KMS-11 (cell line): ENCODE measurements around the gene TMC8.

ENCODE experiments used
- H2AFZ ChIP-seq: fragments of 200-600 bp; sonication (generic); 2 replicates; pipeline ENCODE4 v1.6.1; 2016; ENCODE audit warnings: antibody characterized with exemption, mixed run types, low read depth
- H3K27ac ChIP-seq: fragments of 200-600 bp; sonication (generic); 2 replicates; pipeline ENCODE4 v1.6.1; 2016; ENCODE audit warnings: mild to moderate bottlenecking, mixed run types
- H3K27me3 ChIP-seq: fragments of 200-600 bp; sonication (generic); 2 replicates; pipeline ENCODE4 v1.6.1; 2017; ENCODE audit warnings: mild to moderate bottlenecking, low read depth, mixed run types, moderate library complexity; ENCODE audit not compliant: insufficient read depth
- H3K36me3 ChIP-seq: fragments of 200-600 bp; sonication (generic); 2 replicates; pipeline ENCODE4 v1.6.1; 2017; ENCODE audit warnings: mild to moderate bottlenecking, mixed run types; ENCODE audit not compliant: insufficient read depth
- H3K4me1 ChIP-seq: fragments of 200-600 bp; sonication (generic); 2 replicates; pipeline ENCODE4 v1.6.1; 2016; ENCODE audit warnings: mild to moderate bottlenecking, low read depth, mixed run types; ENCODE audit not compliant: poor library complexity, severe bottlenecking
- H3K4me2 ChIP-seq: fragments of 200-600 bp; sonication (generic); 2 replicates; pipeline ENCODE4 v1.7.0; 2016; ENCODE audit warnings: mild to moderate bottlenecking, mixed run types
- H3K4me3 ChIP-seq: fragments of 200-600 bp; sonication (generic); IDR thresholded peaks from 2 replicates; pipeline ENCODE4 v1.6.1; 2017; ENCODE audit warnings: low read depth, low read length, mixed read lengths; ENCODE audit not compliant: insufficient read depth
- H3K79me2 ChIP-seq: fragments of 200-600 bp; sonication (generic); 2 replicates; pipeline ENCODE4 v1.6.1; 2016; ENCODE audit warnings: low read depth, mixed run types; ENCODE audit not compliant: insufficient read depth
- H3K9ac ChIP-seq: fragments of 200-600 bp; sonication (generic); 2 replicates; pipeline ENCODE4 v1.6.1; 2016; ENCODE audit warnings: mild to moderate bottlenecking, mixed run types
- H4K20me1 ChIP-seq: fragments of 200-600 bp; sonication (generic); 2 replicates; pipeline ENCODE4 v1.6.1; 2016; ENCODE audit warnings: mild to moderate bottlenecking, mixed run types; ENCODE audit not compliant: insufficient read depth
- TF ChIP-seq, protein P1 (sequence below): fragments of 200-600 bp; sonication (generic); conservative IDR thresholded peaks from 2 replicates; pipeline ENCODE4 v1.6.1; 2017; ENCODE audit warnings: low read depth, mild to moderate bottlenecking, antibody characterized with exemption, low read length, moderate library complexity, mixed read lengths

TMC8 gene

DNA sequence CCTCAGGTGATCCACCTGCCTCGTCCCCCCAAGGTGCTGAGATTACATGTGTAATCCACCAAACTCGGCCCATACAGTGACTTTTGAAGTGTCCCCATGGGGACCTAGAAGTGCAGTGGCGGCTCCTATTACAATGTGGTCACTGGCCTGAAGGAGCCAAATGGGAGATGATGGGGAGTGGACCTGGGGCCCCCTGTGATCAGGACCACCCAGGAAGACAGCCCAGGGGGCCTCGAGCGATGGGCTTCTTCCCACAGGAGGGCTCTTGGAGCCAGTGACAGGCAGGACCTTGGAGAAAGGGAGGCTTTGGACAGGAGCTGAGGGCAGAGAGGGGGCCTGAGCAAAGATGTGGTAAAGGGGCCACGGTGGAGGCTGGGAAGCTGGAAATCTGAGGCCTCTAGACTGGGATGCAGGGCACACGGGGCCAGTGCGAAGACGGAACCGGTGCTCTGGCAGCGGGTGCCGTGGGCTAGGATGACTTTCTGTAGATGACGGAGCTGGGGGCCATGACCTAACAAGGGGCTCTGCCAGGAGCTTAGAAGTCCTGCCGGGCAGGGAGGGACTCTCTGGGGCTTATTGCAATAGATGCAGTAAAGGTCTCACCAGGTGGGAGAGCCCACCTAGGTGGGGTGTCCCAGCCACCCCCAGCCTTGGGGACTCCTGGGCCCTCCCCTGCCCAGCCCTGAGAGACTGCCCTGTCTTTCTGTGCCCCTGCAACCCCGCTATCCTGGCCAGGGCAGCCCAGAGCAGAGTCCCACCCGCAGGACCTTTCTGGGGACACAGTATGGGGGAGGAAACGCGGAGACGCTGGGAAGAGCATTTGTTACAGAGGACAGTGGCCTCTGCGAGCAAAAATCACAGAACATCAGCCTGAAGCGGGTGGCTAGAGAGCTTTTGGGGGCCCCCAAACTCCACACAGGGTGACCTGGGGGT lies 12.9 kb downstream of the TMC8 start:
- Histone ChIP-seq H3K27ac (peak overlapping the region; percentile 83), H2AFZ (peak overlapping the region; percentile 39; the same call in 1 of the 2 replicates), H3K4me3 (no peak overlapping the region), H3K4me1 (peaks cover 86% of the 10 kb centered on the region), H3K9ac (peak overlapping the region; percentile 54; the same call in 1 of the 2 replicates), H3K27me3 (no peaks in the 10 kb centered on the region), H3K4me2 (peak overlapping the region; percentile 79), H3K36me3 (no peaks in the 10 kb centered on the region), H4K20me1 (no peaks in the 10 kb centered on the region), H3K79me2 (no peaks in the 10 kb centered on the region)
- TF ChIP-seq, protein P1, sequence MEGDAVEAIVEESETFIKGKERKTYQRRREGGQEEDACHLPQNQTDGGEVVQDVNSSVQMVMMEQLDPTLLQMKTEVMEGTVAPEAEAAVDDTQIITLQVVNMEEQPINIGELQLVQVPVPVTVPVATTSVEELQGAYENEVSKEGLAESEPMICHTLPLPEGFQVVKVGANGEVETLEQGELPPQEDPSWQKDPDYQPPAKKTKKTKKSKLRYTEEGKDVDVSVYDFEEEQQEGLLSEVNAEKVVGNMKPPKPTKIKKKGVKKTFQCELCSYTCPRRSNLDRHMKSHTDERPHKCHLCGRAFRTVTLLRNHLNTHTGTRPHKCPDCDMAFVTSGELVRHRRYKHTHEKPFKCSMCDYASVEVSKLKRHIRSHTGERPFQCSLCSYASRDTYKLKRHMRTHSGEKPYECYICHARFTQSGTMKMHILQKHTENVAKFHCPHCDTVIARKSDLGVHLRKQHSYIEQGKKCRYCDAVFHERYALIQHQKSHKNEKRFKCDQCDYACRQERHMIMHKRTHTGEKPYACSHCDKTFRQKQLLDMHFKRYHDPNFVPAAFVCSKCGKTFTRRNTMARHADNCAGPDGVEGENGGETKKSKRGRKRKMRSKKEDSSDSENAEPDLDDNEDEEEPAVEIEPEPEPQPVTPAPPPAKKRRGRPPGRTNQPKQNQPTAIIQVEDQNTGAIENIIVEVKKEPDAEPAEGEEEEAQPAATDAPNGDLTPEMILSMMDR: no peak

DNA sequence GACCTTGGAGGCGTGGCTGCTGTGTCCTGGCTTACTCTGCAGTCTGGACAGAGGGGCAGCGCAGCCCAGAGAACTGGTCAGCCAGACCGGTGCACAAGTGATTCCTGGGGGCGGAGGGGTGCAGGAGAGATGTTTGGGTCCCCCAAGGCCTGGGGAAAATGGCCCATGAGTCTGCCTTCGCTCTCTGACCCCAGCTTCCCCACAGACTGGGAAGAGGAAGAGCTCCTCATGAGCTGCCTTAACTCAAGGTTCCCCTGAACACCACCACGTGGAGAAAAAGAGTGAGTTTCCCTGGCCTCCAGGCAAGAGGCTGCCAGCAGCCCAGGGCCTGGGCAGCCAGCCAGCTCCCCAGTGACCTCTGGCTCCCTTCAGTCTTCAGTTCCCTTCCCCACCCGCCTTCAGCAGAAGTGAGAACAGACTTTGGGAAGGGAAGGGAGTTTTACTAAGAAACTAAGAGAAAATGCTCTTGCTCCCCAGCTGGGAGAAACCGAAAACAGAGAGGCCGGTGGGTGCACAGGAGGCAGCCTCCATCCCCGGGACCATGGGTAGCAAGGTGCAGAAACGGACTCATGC lies 13.7 kb downstream of the TMC8 start:
- peak overlapping the region; percentile 39; the same call in 1 of the 2 replicates for H2AFZ ChIP-seq
- peak overlapping the region; percentile 79 for H3K4me2 ChIP-seq
- H3K27ac ChIP-seq: peak overlapping the region; percentile 83
- no peak overlapping the region for H3K4me3 ChIP-seq
- no peaks in the 10 kb centered on the region for H3K27me3 ChIP-seq
- peak overlapping the region; percentile 54 for H3K9ac ChIP-seq
- no peaks in the 10 kb centered on the region for H3K36me3 ChIP-seq
- TF ChIP-seq, protein P1: no peak
- H4K20me1 ChIP-seq: no peaks in the 10 kb centered on the region
- peaks cover 87% of the 10 kb centered on the region for H3K4me1 ChIP-seq
- no peaks in the 10 kb centered on the region for H3K79me2 ChIP-seq

DNA sequence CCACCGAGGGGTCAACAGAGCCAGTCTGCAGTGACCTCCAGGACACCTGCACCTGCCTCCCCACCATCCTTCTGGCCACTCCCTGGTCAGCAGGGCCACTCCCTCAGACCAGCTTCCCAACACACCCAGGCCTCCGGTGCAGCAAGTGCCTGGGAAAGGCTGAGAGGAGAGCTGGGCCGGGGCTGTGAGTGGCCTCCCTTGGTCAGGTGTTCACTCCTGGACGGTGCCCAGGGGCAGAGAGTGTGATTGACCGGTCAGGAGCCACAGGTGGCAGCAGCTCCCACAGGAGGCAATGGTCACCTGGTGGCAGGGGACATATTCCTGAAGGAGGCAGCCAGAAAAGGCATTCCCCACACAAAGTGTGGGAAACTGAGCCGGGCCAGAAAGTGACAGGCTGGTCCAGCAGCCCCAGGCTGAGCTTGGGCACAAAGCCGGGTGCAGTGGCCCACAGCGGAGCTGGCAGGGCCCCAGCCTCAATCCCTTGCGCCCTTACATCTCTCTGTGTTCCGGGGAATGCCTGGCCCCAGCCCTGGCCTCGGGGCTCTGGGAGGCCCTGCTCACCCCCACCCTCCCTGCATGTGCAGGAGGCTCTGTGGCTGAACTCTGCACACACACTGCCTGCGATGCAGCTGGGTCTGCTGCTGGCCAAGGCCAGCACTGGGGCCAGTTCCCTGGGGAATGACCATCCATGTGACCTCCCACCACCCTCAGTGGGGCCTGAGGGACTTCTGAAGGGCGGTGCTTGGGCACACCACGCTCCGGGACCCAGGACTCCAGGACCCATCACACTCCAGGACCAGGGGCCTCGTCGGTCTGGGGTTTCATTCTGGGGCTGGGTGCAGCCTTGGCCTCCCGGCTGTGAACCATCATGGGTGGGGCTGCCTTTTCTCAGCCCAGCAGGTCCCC lies 14.4 kb downstream of the TMC8 start:
- Histone ChIP-seq H3K4me3 (no peak overlapping the region), H2AFZ (peak overlapping the region; percentile 39; the same call in 1 of the 2 replicates), H3K4me2 (peak overlapping the region; percentile 79), H4K20me1 (no peaks in the 10 kb centered on the region), H3K27me3 (no peaks in the 10 kb centered on the region), H3K27ac (peak overlapping the region; percentile 83), H3K36me3 (no peaks in the 10 kb centered on the region), H3K79me2 (no peaks in the 10 kb centered on the region), H3K4me1 (peaks cover 80% of the 10 kb centered on the region), H3K9ac (peak overlapping the region; percentile 54)
- TF ChIP-seq, protein P1: no peak

DNA sequence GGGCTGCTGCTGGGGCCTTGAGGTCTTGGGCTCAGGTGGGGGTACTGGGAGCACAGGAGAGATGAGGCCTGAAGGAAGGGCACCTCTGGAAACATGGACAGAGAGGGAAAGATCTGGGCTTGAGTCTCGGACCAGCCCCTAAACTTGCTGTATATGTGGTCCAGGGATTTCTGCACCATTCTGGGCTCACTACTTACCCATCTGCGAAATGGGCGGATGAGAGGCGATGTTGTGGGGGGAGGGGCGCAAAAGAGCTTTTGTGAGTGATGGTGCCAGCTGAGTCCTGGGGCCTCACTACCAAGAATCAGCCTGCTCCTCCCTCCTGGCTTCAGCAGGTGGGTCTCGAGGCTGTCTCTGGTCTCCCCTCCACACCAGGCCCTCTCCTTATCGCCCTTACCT lies 15.9 kb downstream of the TMC8 start:
- Histone ChIP-seq H3K4me3 (no peak overlapping the region), H3K4me1 (peaks cover 71% of the 10 kb centered on the region), H3K36me3 (no peaks in the 10 kb centered on the region), H2AFZ (no peak overlapping the region), H3K4me2 (no peak overlapping the region), H4K20me1 (no peaks in the 10 kb centered on the region), H3K79me2 (no peaks in the 10 kb centered on the region), H3K9ac (no peak overlapping the region), H3K27me3 (no peaks in the 10 kb centered on the region), H3K27ac (no peak overlapping the region)
- TF ChIP-seq, protein P1: no peak
